Trophoblast cell (in vitro differentiated cells and primary cell): Measurements from ENCODE around the gene PLPPR3.

Experiments used
- DNase-seq, 2 donors: peaks; one replicate each; pipeline ENCODE4 v3.0.0-alpha.2; 2016
- H2AFZ ChIP-seq: 2 replicates; pipeline ENCODE4 v1.6.1; 2013; ENCODE audit warnings: low read length, moderate library complexity, mild to moderate bottlenecking; ENCODE audit not compliant: insufficient read depth, poor library complexity
- H2AK5ac ChIP-seq: 2 replicates; pipeline ENCODE4 v1.6.1; 2013; ENCODE audit warnings: mild to moderate bottlenecking, low read length
- H2BK120ac ChIP-seq: 2 replicates; pipeline ENCODE4 v1.6.1; 2013; ENCODE audit warnings: low read length, mild to moderate bottlenecking, moderate library complexity; ENCODE audit not compliant: insufficient read depth, poor library complexity
- H2BK12ac ChIP-seq: 2 replicates; pipeline ENCODE4 v1.6.1; 2013; ENCODE audit warnings: mild to moderate bottlenecking, low read length, moderate library complexity
- H2BK5ac ChIP-seq: 2 replicates; pipeline ENCODE4 v1.6.1; 2013; ENCODE audit warnings: low read length, low read depth, moderate library complexity, mild to moderate bottlenecking; ENCODE audit not compliant: poor library complexity
- H3K14ac ChIP-seq: 2 replicates; pipeline ENCODE4 v1.6.1; 2013; ENCODE audit warnings: mild to moderate bottlenecking, low read length
- H3K18ac ChIP-seq: 2 replicates; pipeline ENCODE4 v1.6.1; 2013; ENCODE audit warnings: mild to moderate bottlenecking, low read length
- H3K23ac ChIP-seq: 2 replicates; pipeline ENCODE4 v1.6.1; 2013; ENCODE audit warnings: low read length
- H3K27ac ChIP-seq: 2 replicates; pipeline ENCODE4 v1.5.1; 2013; ENCODE audit warnings: low read depth, mild to moderate bottlenecking, inconsistent platforms, low read length, moderate library complexity
- H3K27me3 ChIP-seq: 2 replicates; pipeline ENCODE4 v1.6.1; 2013; ENCODE audit warnings: inconsistent platforms, mild to moderate bottlenecking, low read length, moderate library complexity; ENCODE audit not compliant: insufficient read depth
- H3K36me3 ChIP-seq, 2 experiments: 1 replicate in 1 of 2; 2 replicates in 1 of 2; pipeline ENCODE4 v1.6.1; 2013; ENCODE audit warnings: low read length in 2 of 2, mild to moderate bottlenecking in 2 of 2, moderate library complexity in 1 of 2; ENCODE audit not compliant: insufficient read depth in 2 of 2, control insufficient read depth in 1 of 2
- H3K4ac ChIP-seq: 2 replicates; pipeline ENCODE4 v1.6.1; 2013; ENCODE audit warnings: low read depth, mild to moderate bottlenecking, low read length, moderate library complexity
- H3K4me1 ChIP-seq, 2 experiments: 1 replicate in 1 of 2; 2 replicates in 1 of 2; pipeline ENCODE4 v1.6.1; 2013; ENCODE audit warnings: low read length in 2 of 2, mild to moderate bottlenecking in 2 of 2, moderate library complexity in 1 of 2; ENCODE audit not compliant: insufficient read depth in 2 of 2, control insufficient read depth in 1 of 2
- H3K4me2 ChIP-seq: 2 replicates; pipeline ENCODE4 v1.6.1; 2013; ENCODE audit warnings: inconsistent platforms, mild to moderate bottlenecking, low read length, moderate library complexity
- H3K4me3 ChIP-seq: 2 replicates; pipeline ENCODE4 v1.5.1; 2013; ENCODE audit warnings: mild to moderate bottlenecking, low read depth, low read length, inconsistent platforms
- H3K79me1 ChIP-seq: one replicate; pipeline ENCODE4 v1.6.1; 2013; ENCODE audit warnings: low read length
- H3K79me2 ChIP-seq: 2 replicates; pipeline ENCODE4 v1.6.1; 2013; ENCODE audit warnings: low read length, mild to moderate bottlenecking; ENCODE audit not compliant: control insufficient read depth, insufficient read depth, poor library complexity
- H3K9ac ChIP-seq: 2 replicates; pipeline ENCODE4 v1.6.1; 2013; ENCODE audit warnings: mild to moderate bottlenecking, low read length
- H3K9me3 ChIP-seq: 2 replicates; pipeline ENCODE4 v1.6.1; 2013; ENCODE audit warnings: low read depth, mild to moderate bottlenecking, control low read depth, inconsistent platforms, low read length; ENCODE audit not compliant: insufficient read depth
- H4K12ac ChIP-seq: 2 replicates; pipeline ENCODE4 v1.6.1; 2013; ENCODE audit warnings: low read depth, mild to moderate bottlenecking, low read length, moderate library complexity
- H4K8ac ChIP-seq: 2 replicates; pipeline ENCODE4 v1.6.1; 2013; ENCODE audit warnings: low read depth, mild to moderate bottlenecking, low read length, moderate library complexity
- H4K91ac ChIP-seq: one replicate; pipeline ENCODE4 v1.6.1; 2013; ENCODE audit warnings: low read depth, mild to moderate bottlenecking, low read length, moderate library complexity
- WGBS: extraction: QIAGEN DNeasy Blood & Tissue Kit; methylation state at CpG from one replicate; pipeline ENCODE4 v1.1.7; 2013; ENCODE audit warnings: missing lambda C conversion rate; ENCODE audit not compliant: insufficient read length, insufficient coverage; ENCODE audit errors: extremely low coverage; 5-methylcytosine and 5-hydroxymethylcytosine counted together

The PLPPR3 gene

DNA sequence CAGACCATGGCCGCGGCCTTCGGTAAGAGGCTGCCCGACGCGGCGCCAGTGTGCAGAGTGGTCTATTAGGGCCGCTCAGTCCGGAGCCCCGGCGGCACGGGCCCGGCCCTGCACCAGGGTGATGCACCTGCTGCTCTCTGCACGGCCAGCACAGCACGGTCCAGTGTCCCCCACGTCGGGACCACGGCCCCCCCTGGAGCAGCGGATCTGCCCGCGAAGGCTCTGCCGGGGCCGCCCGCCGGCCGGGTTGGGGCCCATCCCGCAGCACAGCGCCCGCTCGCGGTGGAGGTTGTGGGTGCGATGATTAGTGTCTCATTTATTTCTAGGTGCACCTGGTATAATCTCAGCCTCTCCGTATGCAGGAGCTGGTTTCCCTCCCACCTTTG lies 16.6 kb downstream of the PLPPR3 start:
- Histone ChIP-seq H2AK5ac (no peak overlapping the region), H3K4ac (peak overlapping the region; percentile 97), H3K36me3 (peaks cover 97 to 98% of the 10 kb centered on the region in 2 experiments), H2BK120ac (no peak overlapping the region), H3K4me2 (no peak overlapping the region), H3K4me3 (no peak overlapping the region), H4K8ac (no peak overlapping the region), H2BK5ac (no peak overlapping the region), H4K91ac (no peak overlapping the region), H3K27ac (no peak overlapping the region), H3K4me1 (peaks cover 18 to 19% of the 10 kb centered on the region in 2 experiments), H4K12ac (no peak overlapping the region), H3K18ac (no peak overlapping the region), H3K23ac (no peak overlapping the region), H3K14ac (no peak overlapping the region), H3K27me3 (no peaks in the 10 kb centered on the region), H3K9me3 (peaks cover 3% of the 10 kb centered on the region), H2BK12ac (no peak overlapping the region), H3K9ac (no peak overlapping the region), H2AFZ (no peak overlapping the region), H3K79me2 (peaks cover 46% of the 10 kb centered on the region), H3K79me1 (peaks cover 2% of the 10 kb centered on the region)
- no peak for DNase-seq
- WGBS, result no CpG with 5 or more reads among the region's 33 CpGs

DNA sequence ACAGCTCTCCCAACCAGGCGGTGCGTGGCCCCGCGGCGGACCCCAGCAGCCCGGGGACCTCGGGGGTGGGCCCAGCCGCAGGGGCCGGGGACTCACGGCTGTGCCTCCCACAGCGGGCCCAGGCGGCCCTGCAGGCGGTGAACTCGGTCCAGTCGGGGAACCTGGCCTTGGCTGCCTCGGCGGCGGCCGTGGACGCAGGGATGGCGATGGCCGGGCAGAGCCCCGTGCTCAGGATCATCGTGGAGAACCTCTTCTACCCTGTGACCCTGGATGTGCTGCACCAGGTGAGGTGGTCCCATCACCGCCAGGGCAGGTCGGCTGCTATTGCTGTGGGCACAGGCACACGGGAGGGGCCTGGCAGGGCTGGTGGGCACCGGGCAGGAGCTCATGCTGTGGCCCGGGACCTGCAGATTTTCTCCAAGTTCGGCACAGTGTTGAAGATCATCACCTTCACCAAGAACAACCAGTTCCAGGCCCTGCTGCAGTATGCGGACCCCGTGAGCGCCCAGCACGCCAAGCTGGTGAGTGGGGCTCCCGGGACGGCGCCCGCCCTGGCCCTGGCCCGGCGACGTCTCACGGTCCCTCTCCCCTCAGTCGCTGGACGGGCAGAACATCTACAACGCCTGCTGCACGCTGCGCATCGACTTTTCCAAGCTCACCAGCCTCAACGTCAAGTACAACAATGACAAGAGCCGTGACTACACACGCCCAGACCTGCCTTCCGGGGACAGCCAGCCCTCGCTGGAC lies 17.2 kb downstream of the PLPPR3 start:
- Histone ChIP-seq H4K91ac (no peak overlapping the region), H3K36me3 (peaks cover 95 to 96% of the 10 kb centered on the region in 2 experiments), H3K79me2 (peaks cover 49% of the 10 kb centered on the region), H3K79me1 (peaks cover 2% of the 10 kb centered on the region), H3K9me3 (peaks cover 3% of the 10 kb centered on the region), H2BK5ac (no peak overlapping the region), H2AFZ (no peak overlapping the region), H2AK5ac (no peak overlapping the region), H2BK120ac (no peak overlapping the region), H4K12ac (no peak overlapping the region), H3K4ac (peak overlapping the region; percentile 97), H3K4me2 (no peak overlapping the region), H3K27ac (no peak overlapping the region), H3K4me3 (no peak overlapping the region), H3K14ac (no peak overlapping the region), H3K9ac (no peak overlapping the region), H3K27me3 (no peaks in the 10 kb centered on the region), H2BK12ac (no peak overlapping the region), H3K4me1 (peaks cover 22% of the 10 kb centered on the region in 2 experiments), H3K18ac (no peak overlapping the region), H3K23ac (no peak overlapping the region), H4K8ac (no peak overlapping the region)
- DNase-seq, result no peak
- WGBS, result no CpG with 5 or more reads among the region's 53 CpGs

DNA sequence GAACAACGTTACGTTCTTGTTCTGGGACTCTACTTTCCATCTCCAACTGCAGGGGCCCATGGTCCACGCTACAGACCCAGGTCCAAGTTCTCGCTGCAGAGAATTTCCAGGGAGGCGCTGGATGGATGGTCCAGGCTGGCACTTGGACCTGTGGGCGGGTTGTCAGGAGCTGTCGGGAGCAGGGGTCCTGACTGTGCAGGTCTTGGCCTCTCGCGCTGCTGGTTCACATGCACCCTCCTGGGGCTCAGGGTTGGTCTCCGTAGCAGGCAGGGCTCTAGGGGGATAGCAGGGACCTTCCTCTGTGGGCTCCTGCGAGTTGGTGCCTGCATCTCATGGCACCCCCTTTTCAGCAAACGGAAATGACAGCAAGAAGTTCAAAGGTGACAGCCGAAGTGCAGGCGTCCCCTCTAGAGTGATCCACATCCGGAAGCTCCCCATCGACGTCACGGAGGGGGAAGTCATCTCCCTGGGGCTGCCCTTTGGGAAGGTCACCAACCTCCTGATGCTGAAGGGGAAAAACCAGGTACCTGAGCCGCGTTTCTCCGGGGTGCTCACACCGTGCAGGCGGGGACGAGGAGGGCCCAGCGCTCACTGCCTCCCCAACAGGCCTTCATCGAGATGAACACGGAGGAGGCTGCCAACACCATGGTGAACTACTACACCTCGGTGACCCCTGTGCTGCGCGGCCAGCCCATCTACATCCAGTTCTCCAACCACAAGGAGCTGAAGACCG lies 17.9 kb downstream of the PLPPR3 start:
- DNase-seq, result no peak
- peaks cover 25 to 28% of the 10 kb centered on the region in 2 experiments for H3K4me1 ChIP-seq
- WGBS, result no CpG with 5 or more reads among the region's 31 CpGs
- no peak overlapping the region for H3K18ac ChIP-seq
- peak overlapping the region; percentile 97 for H3K4ac ChIP-seq
- no peak overlapping the region for H2AK5ac ChIP-seq
- no peak overlapping the region for H3K14ac ChIP-seq
- H2BK120ac ChIP-seq, result no peak overlapping the region
- H4K8ac ChIP-seq, result no peak overlapping the region
- no peak overlapping the region for H4K91ac ChIP-seq
- no peak overlapping the region for H2BK12ac ChIP-seq
- peaks cover 93 to 94% of the 10 kb centered on the region in 2 experiments for H3K36me3 ChIP-seq
- no peak overlapping the region for H3K4me3 ChIP-seq
- no peaks in the 10 kb centered on the region for H3K27me3 ChIP-seq
- no peak overlapping the region for H2AFZ ChIP-seq
- H3K27ac ChIP-seq, result no peak overlapping the region
- peaks cover 3% of the 10 kb centered on the region for H3K9me3 ChIP-seq
- no peak overlapping the region for H3K23ac ChIP-seq
- H3K79me2 ChIP-seq, result peaks cover 56% of the 10 kb centered on the region
- no peak overlapping the region for H2BK5ac ChIP-seq
- H4K12ac ChIP-seq, result no peak overlapping the region
- no peak overlapping the region for H3K9ac ChIP-seq
- H3K79me1 ChIP-seq, result peaks cover 7% of the 10 kb centered on the region
- no peak overlapping the region for H3K4me2 ChIP-seq

DNA sequence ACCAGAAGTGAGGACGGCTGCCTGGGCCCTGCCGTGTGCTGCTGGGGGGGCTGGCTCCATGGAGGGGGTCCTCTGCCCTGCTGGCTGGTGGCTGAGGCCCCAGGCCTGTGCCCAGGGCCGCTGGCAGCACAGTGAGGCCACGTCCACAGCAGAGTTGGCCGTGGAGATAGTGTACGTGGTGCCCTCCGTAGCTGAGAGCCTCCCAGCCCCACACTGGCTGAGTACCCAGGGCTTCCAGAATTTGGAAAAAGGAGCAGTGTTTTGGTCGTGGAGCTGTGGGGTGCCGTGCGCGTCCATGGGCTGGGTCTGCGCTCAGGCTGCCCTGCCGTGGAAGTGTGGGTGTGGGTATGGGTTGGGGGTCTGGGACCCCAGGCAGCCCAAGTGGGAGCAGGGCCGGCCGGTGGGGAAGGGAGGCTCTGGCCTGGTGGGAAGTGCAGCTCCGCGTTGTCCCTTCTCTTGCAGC lies 18.6 kb downstream of the PLPPR3 start:
- peak overlapping the region; percentile 97 for H3K4ac ChIP-seq
- no peak for DNase-seq
- H3K36me3 ChIP-seq, result peaks cover 91% of the 10 kb centered on the region in 2 experiments
- no peak overlapping the region for H4K12ac ChIP-seq
- no peak overlapping the region for H3K9ac ChIP-seq
- no peak overlapping the region for H3K18ac ChIP-seq
- WGBS, result no CpG with 5 or more reads among the region's 17 CpGs
- peaks cover 64% of the 10 kb centered on the region for H3K79me2 ChIP-seq
- H4K91ac ChIP-seq, result no peak overlapping the region
- no peak overlapping the region for H2BK12ac ChIP-seq
- H3K4me1 ChIP-seq, result peaks cover 25 to 28% of the 10 kb centered on the region in 2 experiments
- H2BK120ac ChIP-seq, result no peak overlapping the region
- no peak overlapping the region for H2AFZ ChIP-seq
- H3K23ac ChIP-seq, result no peak overlapping the region
- no peak overlapping the region for H2BK5ac ChIP-seq
- no peak overlapping the region for H4K8ac ChIP-seq
- H3K9me3 ChIP-seq, result peaks cover 3% of the 10 kb centered on the region
- H2AK5ac ChIP-seq, result no peak overlapping the region
- peaks cover 14% of the 10 kb centered on the region for H3K79me1 ChIP-seq
- no peak overlapping the region for H3K27ac ChIP-seq
- H3K4me3 ChIP-seq, result no peak overlapping the region
- H3K4me2 ChIP-seq, result no peak overlapping the region
- H3K27me3 ChIP-seq, result no peaks in the 10 kb centered on the region
- H3K14ac ChIP-seq, result no peak overlapping the region
